Gastrocnemius medialis (tissue), 4 donors: ENCODE results near the gene XPO5.

Experiments used
- POLR2A ChIP-seq, 2 donors: fragments of 450-650 bp; IDR thresholded peaks; one replicate each; pipeline ENCODE4 v1.6.1; 2017; ENCODE audit warnings: antibody characterized with exemption in 2 of 2, mild to moderate bottlenecking in 2 of 2, moderate library complexity in 2 of 2
- TF ChIP-seq, protein P1 (sequence below), 5 experiments: fragments of 450-650 bp in 3 of 5; fragments of 200-600 bp in 2 of 5; sonication (generic) in 2 of 5; IDR thresholded peaks in 4 of 5; conservative IDR thresholded peaks in 1 of 5; 1 replicate in 4 of 5; 2 replicates in 1 of 5; pipeline ENCODE4 v1.5.1; 2016 to 2019; ENCODE audit warnings: antibody characterized with exemption in 5 of 5, mild to moderate bottlenecking in 3 of 5, moderate library complexity in 3 of 5

DNA sequence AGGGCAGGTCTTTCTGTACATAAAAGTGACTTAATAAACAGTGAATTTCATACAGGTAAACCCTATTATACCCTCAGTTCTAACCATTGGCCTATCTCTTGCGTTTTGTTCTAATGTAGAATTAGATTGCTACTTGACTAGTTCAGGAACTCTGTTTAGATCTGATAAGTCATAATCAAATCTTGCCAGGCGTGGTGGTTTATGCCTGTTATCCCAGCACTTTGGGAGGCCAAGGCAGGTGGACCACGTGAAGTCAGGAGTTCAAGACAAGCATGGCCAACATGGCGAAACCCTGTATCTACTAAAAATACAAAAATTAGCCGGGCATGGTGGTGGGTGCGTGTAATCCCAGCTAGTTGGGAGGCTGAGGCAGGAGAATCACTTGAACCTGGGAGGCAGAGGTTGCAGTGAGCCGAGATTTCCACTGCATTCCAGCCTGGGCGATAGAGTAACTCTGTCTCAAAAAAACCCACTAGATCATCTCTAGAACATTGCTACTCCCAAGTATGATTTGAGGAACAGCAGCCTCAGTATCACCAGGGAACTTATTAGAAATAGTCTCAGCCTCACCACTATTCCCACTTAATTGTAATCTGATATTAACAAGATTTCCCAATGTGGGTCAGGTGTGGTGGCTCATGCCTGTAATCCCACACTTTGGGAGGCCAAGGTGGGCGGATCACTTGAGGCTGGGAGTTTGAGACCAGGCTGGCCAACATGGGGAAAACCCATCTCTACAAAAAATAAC is 41.1 kb upstream of the XPO5 start:
- TF ChIP-seq, protein P1, sequence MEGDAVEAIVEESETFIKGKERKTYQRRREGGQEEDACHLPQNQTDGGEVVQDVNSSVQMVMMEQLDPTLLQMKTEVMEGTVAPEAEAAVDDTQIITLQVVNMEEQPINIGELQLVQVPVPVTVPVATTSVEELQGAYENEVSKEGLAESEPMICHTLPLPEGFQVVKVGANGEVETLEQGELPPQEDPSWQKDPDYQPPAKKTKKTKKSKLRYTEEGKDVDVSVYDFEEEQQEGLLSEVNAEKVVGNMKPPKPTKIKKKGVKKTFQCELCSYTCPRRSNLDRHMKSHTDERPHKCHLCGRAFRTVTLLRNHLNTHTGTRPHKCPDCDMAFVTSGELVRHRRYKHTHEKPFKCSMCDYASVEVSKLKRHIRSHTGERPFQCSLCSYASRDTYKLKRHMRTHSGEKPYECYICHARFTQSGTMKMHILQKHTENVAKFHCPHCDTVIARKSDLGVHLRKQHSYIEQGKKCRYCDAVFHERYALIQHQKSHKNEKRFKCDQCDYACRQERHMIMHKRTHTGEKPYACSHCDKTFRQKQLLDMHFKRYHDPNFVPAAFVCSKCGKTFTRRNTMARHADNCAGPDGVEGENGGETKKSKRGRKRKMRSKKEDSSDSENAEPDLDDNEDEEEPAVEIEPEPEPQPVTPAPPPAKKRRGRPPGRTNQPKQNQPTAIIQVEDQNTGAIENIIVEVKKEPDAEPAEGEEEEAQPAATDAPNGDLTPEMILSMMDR (IDR thresholded peaks at IDR 0.05 in 4 of 5, conservative IDR thresholded peaks at IDR 0.05 in 1 of 5), result no peak
- TF ChIP-seq POLR2A (IDR thresholded peaks at IDR 0.05), result no peak
